Activated naive CD8-positive, alpha-beta T cell treated with anti-CD3 and anti-CD28 coated beads for 36 hours (primary cell): ENCODE measurements around the gene KRTAP5-8. TPM values are rescaled to one million over a fixed set of nuclear protein-coding genes. Genes with fewer than 3 reads are reported as not detected.
"Not testable (repeated sequence)": the region's sequence is repeated elsewhere in the genome, so short reads cannot be mapped to it uniquely, and the experiment has no call there.

Experiments
- DNase-seq: peaks from one replicate; pipeline ENCODE4 v3.0.0; 2021
- H3K27ac Mint-ChIP-seq: one replicate; pipeline ENCODE4 v1.8.0; 2022; ENCODE audit warnings: mild to moderate bottlenecking, moderate library complexity, mixed read lengths
- H3K27me3 Mint-ChIP-seq: one replicate; pipeline ENCODE4 v1.8.0; 2022; ENCODE audit warnings: mild to moderate bottlenecking, mixed read lengths
- H3K36me3 Mint-ChIP-seq: one replicate; pipeline ENCODE4 v1.8.0; 2021; ENCODE audit warnings: mild to moderate bottlenecking, mixed read lengths
- H3K4me1 Mint-ChIP-seq: one replicate; pipeline ENCODE4 v1.8.0; 2021; ENCODE audit warnings: mixed read lengths
- H3K4me3 Mint-ChIP-seq: one replicate; pipeline ENCODE4 v1.8.0; 2022; ENCODE audit warnings: mild to moderate bottlenecking, moderate library complexity, mixed read lengths
- H3K9me3 Mint-ChIP-seq: one replicate; pipeline ENCODE4 v1.8.0; 2022; ENCODE audit warnings: mixed read lengths
- total RNA-seq, 2 experiments: library from RNA; stranded (reverse); gene quantifications; one replicate each; pipeline ENCODE4 v1.2.3, GENCODE V29; 2021

KRTAP5-8 gene
- total RNA-seq, 2 experiments from 2014 or later = not detected

DNA sequence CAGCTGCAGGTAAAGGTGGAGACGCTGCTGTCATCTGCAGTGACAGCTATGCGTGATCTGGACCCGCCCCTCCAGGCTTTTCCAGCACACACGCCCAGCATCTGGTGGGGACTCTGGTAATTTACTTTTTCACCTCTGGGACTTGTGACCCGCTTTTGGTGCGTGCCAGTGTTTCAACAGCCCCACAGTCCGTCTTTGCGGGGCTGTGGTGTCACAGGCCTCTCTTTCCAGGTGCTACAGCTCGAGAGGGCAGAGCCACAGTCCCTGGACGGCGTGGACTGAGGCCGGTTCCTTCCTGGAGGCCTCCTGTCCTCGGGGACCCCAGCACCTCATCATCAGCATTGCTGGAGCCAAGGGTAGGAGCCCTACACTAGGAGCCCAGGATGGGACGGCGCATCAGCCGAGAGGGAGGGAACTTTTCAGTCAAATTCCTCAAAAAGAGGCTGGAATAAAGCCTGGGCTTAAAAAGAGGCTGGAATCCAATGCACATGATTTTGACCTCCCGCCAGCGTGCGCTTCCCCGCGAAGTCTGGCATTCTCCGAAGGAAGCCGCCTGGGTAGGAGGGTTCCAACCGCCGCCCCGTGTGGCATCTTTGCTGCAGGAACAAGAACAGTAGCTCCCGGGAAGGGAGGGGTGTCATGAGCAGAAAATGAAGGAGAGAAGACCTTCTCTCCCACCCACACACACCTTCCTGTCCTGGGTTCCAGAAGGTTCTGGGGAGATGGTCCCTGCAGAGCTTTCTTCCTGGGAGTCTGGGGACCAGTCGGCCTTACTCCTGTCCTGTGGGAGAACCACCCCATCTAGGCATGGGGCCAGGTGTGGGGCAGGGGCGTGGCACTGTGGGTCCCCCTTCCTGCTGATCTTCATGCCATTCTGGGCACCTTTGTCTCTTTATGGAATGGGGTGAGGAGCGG, 36.5 kb upstream of the KRTAP5-8 start:
- H3K27ac Mint-ChIP-seq = no peak overlapping the region
- H3K4me1 Mint-ChIP-seq = peaks cover 2% of the 10 kb centered on the region
- H3K27me3 Mint-ChIP-seq = no peaks in the 10 kb centered on the region
- peaks cover 3% of the 10 kb centered on the region for H3K9me3 Mint-ChIP-seq
- no peak overlapping the region for H3K4me3 Mint-ChIP-seq
- no peak for DNase-seq
- H3K36me3 Mint-ChIP-seq = peaks cover 68% of the 10 kb centered on the region

DNA sequence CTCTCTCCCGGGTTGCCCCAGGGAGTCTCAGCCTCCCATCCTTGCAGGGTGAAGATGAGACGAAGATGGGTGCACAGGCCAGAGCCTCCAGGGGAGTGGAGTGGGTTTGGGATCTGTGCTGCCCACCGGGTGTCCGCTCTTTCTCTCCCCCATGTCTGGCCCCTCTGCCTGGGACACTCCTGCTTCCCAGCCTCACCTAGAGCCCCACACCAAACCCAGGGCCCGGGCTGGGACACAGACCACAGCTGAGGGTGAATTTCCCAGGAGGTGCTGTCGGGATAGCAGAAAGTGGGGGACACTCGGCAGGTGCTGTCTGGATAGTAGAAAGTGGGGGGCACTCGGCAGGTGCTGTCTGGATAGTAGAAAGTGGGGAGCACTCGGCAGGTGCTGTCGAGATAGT, 35.8 kb upstream of the KRTAP5-8 start:
- H3K27ac Mint-ChIP-seq = no peak overlapping the region

DNA sequence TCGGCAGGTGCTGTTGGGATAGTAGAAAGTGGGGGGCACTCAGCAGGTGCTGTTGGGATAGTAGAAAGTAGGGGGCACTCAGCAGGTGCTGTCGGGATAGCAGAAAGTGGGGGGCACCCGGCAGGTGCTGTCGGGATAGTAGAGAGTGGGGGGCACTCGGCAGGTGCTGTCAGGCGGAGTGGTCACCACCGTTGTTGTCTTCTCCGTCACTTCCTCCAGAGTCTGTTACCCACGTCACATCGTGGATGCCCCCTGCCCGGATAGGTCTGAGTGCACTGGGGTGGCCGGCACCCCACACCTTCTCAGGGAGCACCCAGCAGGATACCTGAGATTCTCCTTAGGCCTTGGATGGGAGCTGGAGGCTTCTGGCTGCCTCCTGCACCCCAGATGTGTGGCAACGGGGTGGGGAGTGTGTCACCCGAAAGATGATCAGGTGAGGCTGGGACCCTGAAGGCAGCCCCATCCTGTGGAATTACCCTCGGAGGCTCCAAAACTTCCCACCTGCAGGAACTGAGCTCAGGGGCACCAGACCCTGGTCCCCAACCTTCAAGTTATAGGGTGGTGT, 34.9 kb upstream of the KRTAP5-8 start:
- H3K36me3 Mint-ChIP-seq = peaks cover 69% of the 10 kb centered on the region
- no peak overlapping the region for H3K4me3 Mint-ChIP-seq
- peak overlapping the region; percentile 34 for H3K27ac Mint-ChIP-seq
- no peak for DNase-seq
- peaks cover 2% of the 10 kb centered on the region for H3K4me1 Mint-ChIP-seq
- H3K9me3 Mint-ChIP-seq = peaks cover 15% of the 10 kb centered on the region
- H3K27me3 Mint-ChIP-seq = no peaks in the 10 kb centered on the region

More for the DNA sequence above, 35.8 kb upstream of the KRTAP5-8 start:
- Mint-ChIP-seq H3K4me3 (no peak overlapping the region), H3K36me3 (peaks cover 68% of the 10 kb centered on the region), H3K4me1 (peaks cover 2% of the 10 kb centered on the region), H3K9me3 (peaks cover 8% of the 10 kb centered on the region), H3K27me3 (no peaks in the 10 kb centered on the region)
- no peak for DNase-seq

DNA sequence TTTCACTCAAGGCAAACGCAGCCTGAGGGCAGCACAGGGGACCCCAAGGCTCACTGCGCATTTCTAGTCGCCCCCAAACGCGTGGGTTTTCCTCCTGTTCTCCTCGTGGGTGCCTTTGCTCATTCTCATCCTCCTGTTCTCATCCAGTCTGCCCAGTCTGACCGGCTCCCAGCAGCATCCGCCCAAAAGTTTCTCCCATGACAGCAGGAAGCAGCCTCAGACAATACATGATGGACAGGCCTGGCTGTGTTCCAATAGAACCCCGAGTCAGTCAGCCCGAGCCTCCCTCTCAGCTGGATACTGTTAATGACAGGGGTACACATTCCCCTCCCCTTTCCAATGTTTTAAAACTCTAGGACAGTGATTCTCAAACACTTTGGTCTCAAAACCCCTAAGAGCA, 33.3 kb upstream of the KRTAP5-8 start:
- Mint-ChIP-seq H3K9me3 (peaks cover 30% of the 10 kb centered on the region), H3K4me3 (no peak overlapping the region), H3K4me1 (no peaks in the 10 kb centered on the region), H3K27ac (no peak overlapping the region), H3K27me3 (no peaks in the 10 kb centered on the region), H3K36me3 (peaks cover 60% of the 10 kb centered on the region)
- no peak for DNase-seq

DNA sequence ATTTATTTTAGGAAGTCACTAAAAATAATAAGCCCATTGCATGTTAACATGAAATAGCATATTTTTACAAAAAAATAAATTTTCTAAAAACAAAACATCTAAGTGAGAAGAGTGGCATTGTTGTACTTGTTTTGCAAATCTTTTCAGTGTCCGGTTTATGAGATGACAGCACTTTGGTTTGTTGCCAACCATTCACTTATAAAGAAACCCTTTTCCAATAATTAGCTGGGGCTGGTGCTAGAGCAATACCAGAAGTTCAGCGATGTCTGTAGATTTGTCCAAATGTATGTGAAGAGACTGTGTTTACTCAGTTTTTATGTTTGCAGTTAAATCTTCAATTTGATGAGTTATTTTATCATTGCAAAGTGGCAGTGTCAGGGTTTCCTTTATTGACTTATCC, 32.8 kb upstream of the KRTAP5-8 start:
- Mint-ChIP-seq H3K4me3 (no peak overlapping the region), H3K36me3 (peaks cover 57% of the 10 kb centered on the region), H3K9me3 (peaks cover 35% of the 10 kb centered on the region), H3K27ac (no peak overlapping the region), H3K27me3 (no peaks in the 10 kb centered on the region), H3K4me1 (no peaks in the 10 kb centered on the region)
- no peak for DNase-seq

DNA sequence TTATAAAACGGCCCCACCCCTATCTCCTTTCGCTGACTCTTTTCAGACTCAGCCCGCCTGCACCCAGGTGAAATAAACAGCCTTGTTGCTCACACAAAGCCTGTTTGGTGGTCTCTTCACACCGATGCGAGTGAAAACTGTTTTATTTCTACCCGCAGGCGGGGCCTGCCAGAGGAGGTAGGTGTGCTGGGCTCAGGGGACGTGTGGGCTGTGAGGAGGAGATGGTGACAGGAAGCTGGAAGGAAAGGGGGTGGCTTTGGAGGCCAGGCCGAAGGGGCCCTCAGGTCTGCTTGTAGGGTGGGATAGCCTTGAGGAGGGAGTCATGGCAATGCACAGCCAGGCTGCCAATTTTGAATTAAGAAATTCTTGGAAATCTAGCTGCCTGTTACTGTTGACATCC, 32.0 kb upstream of the KRTAP5-8 start:
- Mint-ChIP-seq H3K4me3 (no peak overlapping the region), H3K4me1 (no peaks in the 10 kb centered on the region), H3K27me3 (no peaks in the 10 kb centered on the region), H3K9me3 (peaks cover 37% of the 10 kb centered on the region), H3K27ac (no peak overlapping the region), H3K36me3 (peaks cover 50% of the 10 kb centered on the region)
- no peak for DNase-seq

DNA sequence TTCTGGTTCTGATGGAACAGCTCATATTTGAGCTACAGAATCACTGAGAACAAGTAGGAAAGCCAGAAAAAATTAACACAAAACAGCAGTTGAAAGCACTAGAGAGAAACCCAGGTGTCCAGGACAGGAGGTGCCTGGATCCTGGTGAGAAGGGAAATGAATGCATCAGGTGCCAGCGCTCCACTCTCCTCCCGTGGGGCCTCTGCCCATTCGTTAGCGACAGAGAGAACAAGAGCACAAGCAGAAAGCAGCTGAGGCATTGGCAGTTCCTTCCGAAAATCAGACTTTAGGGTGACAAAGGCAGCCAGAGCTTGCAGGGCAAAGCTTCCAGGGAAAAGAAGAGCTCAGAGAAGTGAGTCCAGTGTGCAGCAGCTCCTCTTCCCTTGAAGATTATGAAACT, 30.7 kb upstream of the KRTAP5-8 start:
- peaks cover 43% of the 10 kb centered on the region for H3K36me3 Mint-ChIP-seq
- H3K4me3 Mint-ChIP-seq = no peak overlapping the region
- no peak overlapping the region for H3K27ac Mint-ChIP-seq
- no peaks in the 10 kb centered on the region for H3K27me3 Mint-ChIP-seq
- no peaks in the 10 kb centered on the region for H3K4me1 Mint-ChIP-seq
- no peak for DNase-seq
- H3K9me3 Mint-ChIP-seq = peaks cover 40% of the 10 kb centered on the region

DNA sequence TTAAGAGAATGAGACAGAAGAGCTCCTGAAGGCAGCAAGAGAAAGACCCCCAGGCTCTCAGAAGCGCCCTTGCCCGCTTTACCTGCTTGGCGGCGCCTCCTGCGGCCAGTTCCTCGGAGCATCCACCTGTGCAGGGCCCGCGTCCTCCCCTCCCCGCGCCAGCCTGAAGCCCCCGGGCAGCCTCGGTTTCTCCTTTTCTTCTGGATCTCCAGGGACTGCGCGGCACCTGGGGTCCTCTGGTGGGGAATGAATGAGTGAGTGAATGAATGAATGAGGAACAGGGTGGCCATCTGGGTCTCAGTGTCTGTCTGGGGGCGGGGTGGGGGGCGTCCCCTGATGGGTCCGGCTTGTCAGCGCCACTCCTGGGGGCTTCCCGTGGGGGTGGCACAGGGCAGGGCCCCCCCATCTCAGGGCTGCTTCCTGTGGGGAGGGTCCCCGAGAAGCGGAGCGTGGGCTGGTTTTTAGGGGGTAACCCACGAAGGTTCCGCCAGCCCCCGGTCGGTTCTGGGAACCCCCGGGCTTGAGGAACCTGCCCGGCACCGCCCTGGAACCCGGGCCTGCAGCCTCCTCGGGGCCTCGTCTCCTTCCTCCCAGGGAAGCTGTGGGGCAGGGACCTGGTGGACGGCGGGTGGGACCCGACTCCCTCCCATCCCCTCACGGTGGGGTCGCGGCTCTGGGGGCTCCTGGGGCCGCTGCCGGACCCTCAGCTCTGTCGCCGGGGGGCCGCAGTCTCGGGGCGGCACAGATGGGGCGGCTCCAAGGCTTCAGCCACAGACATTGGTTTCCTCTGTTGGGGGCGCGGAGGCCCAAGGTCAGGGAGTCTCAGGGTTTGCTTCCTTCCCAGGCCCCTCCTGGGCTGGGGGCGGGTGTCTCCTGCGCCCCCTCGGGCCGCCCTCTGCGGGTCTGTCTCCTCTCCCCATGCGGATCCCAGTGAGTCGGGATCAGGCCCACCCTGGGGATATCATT, 19.0 kb upstream of the KRTAP5-8 start:
- no peak overlapping the region for H3K27ac Mint-ChIP-seq
- no peaks in the 10 kb centered on the region for H3K4me1 Mint-ChIP-seq
- H3K9me3 Mint-ChIP-seq = peaks cover 7% of the 10 kb centered on the region
- DNase-seq = no peak
- H3K36me3 Mint-ChIP-seq = peaks cover 1% of the 10 kb centered on the region
- H3K4me3 Mint-ChIP-seq = no peak overlapping the region
- no peaks in the 10 kb centered on the region for H3K27me3 Mint-ChIP-seq

DNA sequence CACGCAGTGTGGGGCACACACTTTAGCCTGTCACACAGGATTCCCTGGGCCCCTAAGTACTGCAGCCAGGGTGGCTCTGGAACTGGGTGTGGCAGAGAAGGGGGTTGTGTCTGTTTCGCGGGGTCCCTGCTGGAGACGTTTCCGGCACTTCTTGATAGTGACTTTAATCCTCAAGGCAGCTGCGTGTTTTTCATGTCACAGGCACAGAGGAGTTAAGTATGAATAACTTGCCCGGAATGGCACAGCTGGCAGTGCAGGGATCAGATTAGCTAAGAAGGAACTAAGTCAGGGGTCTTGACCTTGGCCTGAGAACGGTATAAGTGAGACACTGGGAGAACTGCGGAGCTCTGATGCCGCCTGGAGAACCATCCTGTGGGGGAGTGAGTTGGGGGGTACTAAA, 18.3 kb upstream of the KRTAP5-8 start:
- Mint-ChIP-seq H3K27me3 (no peaks in the 10 kb centered on the region), H3K36me3 (peaks cover 1% of the 10 kb centered on the region), H3K4me3 (no peak overlapping the region), H3K9me3 (peaks cover 4% of the 10 kb centered on the region), H3K27ac (no peak overlapping the region), H3K4me1 (no peaks in the 10 kb centered on the region)
- no peak for DNase-seq

DNA sequence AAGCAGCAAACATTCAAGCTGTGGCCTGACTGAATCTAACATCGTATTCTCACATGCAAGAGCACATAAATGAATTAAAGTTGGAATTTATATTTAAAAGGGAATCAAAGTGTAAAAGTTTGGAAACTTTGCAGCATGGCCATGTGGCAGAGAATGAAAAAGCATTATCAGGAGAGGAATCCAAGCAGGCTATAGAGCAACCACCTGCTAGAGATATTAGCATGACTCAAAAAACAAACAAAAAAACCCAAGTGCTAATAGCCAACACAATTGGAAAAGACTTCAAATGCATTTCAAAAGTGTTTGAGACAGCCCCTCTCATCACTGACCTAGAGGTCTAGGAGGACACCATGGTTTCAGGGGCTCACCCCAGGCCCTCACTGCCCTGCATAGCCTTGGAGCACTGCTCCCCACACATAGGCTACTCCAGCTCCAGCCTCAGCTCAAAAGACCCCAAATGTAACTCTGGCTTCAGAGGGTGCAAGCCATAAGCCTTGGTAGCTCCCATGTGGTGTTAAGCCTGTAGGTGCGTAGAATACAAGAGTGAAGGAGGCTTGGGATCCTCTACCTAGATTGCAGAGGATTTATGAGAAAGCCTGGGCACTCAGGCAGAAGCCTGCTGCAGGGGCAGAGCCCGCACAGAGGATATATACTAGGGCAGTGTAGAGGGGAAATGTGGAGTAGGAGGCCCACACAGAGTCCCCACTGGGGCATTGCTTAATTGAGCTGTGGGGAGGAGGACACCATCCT, 12.5 kb upstream of the KRTAP5-8 start:
- peaks cover 1% of the 10 kb centered on the region for H3K36me3 Mint-ChIP-seq
- no peak overlapping the region for H3K27ac Mint-ChIP-seq
- peaks cover 17% of the 10 kb centered on the region for H3K27me3 Mint-ChIP-seq
- peaks cover 3% of the 10 kb centered on the region for H3K9me3 Mint-ChIP-seq
- no peak for DNase-seq
- H3K4me3 Mint-ChIP-seq = no peak overlapping the region
- H3K4me1 Mint-ChIP-seq = no peaks in the 10 kb centered on the region

DNA sequence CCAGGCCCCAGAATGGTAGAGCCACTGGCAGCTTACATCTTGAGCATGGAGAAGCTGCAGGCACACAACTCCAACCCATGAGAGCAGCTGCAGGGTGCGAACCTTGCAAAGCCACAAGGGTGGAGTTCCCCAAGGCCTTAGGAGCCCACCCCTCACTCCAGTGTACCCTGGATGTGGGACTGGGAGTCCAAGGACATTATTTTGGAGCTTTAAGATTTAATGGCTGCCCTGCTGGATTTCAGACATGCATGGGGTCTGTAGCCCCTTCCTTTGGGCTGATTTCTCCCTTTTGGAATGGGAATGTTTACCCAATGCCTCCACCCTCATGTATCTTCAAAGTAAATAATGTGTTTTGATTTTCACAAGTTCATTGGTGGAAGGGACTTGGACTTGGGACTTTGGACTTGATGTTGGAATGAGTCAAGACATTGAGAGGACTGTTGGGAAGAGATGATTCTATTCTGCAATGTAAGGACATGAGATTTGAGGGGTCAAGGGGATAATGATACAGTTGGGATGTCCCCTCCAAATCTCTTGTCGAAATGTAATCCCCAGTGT, 11.8 kb upstream of the KRTAP5-8 start:
- H3K4me1 Mint-ChIP-seq = no peaks in the 10 kb centered on the region
- peaks cover 1% of the 10 kb centered on the region for H3K36me3 Mint-ChIP-seq
- no peak overlapping the region for H3K27ac Mint-ChIP-seq
- no peak overlapping the region for H3K4me3 Mint-ChIP-seq
- H3K9me3 Mint-ChIP-seq = peaks cover 3% of the 10 kb centered on the region
- no peak for DNase-seq
- H3K27me3 Mint-ChIP-seq = peaks cover 17% of the 10 kb centered on the region

DNA sequence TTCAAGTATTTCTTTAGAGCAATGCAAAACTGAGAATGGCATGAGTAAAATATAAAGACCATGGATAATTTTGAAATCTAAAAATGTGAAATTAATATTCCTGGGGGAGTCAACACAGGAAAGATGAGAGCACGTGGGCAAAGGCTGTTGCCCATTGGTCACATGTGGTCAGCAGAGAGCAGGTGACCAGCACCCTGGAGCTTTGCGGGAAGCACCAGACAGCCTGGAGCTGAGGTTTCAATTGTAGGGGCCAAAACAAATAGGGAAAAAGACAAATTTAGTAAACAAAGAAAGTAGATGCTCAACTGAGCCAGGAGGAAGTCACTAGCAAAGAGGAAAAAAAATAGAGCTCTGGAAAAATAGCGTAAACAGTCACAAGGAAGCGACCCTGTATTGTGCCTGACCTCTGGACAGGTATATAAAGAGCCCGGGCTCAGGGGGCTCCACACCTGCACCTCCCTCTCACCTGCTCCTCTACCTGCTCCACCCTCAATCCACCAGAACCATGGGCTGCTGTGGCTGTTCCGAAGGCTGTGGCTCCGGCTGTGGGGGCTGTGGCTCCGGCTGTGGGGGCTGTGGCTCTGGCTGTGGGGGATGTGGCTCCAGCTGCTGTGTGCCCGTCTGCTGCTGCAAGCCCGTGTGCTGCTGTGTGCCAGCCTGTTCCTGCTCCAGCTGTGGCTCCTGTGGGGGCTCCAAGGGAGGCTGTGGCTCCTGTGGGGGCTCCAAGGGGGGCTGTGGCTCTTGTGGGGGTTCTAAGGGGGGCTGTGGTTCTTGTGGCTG, 10.8 kb upstream of the KRTAP5-8 start, which contains the start of gene KRTAP5-7:
TSS of gene KRTAP5-7 (plus strand) at position 472 of the 780 bp plus-strand sequence. CDS start at position 506, 34 bp downstream.
- not testable (repeated sequence) for H3K4me1 Mint-ChIP-seq, H3K36me3 Mint-ChIP-seq, DNase-seq, H3K4me3 Mint-ChIP-seq, H3K9me3 Mint-ChIP-seq, H3K27ac Mint-ChIP-seq
- H3K27me3 Mint-ChIP-seq = peaks cover 17% of the 10 kb centered on the region

DNA sequence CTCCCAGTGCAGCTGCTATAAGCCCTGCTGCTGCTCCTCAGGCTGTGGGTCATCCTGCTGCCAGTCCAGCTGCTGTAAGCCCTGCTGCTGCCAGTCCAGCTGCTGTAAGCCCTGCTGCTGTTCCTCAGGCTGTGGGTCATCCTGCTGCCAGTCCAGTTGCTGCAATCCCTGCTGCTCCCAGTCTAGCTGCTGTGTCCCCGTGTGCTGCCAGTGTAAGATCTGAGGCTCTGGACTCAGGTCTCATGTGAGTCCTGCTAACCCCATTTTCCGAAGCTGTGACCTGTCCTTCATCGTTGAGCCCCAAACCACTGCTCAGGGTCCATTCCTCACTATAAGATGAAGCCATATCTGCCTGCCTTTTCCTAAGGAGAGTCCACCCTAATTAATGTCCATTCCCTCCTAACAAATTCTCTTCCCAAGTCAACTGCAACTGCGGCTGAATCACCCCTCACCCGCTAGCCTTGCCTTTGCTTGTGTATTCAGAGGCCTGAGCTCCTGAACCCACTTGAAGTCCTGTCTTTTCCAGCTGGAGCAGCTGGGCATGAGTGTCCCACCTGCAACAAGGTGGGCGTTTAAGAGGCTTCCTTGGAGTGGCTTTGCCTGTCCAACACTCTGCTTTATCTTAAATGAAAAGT, 10.1 kb upstream of the KRTAP5-8 start:
- peaks cover 17% of the 10 kb centered on the region for H3K27me3 Mint-ChIP-seq
- no peak for DNase-seq
- peaks cover 1% of the 10 kb centered on the region for H3K36me3 Mint-ChIP-seq
- H3K4me3 Mint-ChIP-seq = no peak overlapping the region
- H3K27ac Mint-ChIP-seq = no peak overlapping the region
- peaks cover 3% of the 10 kb centered on the region for H3K9me3 Mint-ChIP-seq
- no peaks in the 10 kb centered on the region for H3K4me1 Mint-ChIP-seq
